ENCODE data around the gene GOLGA1.

DNA sequence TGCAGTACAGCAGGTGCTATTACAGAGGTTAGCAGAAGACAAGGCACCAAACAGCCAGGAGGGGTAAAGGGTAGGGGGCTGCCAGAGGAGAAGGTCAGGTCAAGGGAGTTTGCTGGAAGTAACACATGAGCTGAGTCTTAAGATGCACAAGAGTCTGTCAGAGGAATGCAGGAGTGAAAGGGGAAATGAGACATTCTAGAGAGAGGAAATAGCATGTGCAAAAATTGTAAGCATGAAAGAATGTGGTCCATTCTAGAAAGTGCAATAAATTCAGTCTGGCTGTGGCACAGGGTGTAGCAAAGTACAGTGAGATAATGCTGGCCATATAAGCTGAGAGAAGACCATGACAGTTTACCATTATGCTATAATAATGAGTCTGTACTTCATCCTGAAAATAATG, 6.6 kb downstream of the GOLGA1 start:
- no peak for TF ChIP-seq POLR2AphosphoS5 (IDR thresholded peaks at IDR 0.05; ENCODE audit: low read depth, low read length)
- TF ChIP-seq TAF1 (IDR thresholded peaks at IDR 0.05; ENCODE audit: borderline replicate concordance, low read depth, low read length) = no peak

Data from GM12892 (cell line).